Heart left ventricle (tissue), 16 donors: ENCODE data around the gene ADCY10. TPM values are rescaled to one million over a fixed set of nuclear protein-coding genes. Genes with fewer than 3 reads are reported as not detected.
"Not testable (repeated sequence)": the region's sequence is repeated elsewhere in the genome, so short reads cannot be mapped to it uniquely, and the experiment has no call there.

Source experiments
- ATAC-seq, 4 donors: fragments of 200-7000 bp; cut with Tn5 transposase; one replicate each; pipeline ENCODE4 v1.9.1; 2020 to 2022; ENCODE audit warnings: moderate library complexity in 4 of 4, mild to moderate bottlenecking in 3 of 4, moderate number of reproducible peaks in 1 of 4
- DNase-seq, 5 donors: peaks; one replicate each; pipeline ENCODE4 v3.0.0-alpha.2; 2020
- H3K27ac ChIP-seq, 12 donors: fragments of 200-600 bp; sonication (generic) in 4 of 12; one replicate each; pipeline versions ENCODE4 v1.5.0 to v1.8.0; 2016 to 2022; ENCODE audit warnings: mild to moderate bottlenecking in 2 of 12
- H3K27me3 ChIP-seq, 9 donors: fragments of 200-600 bp; sonication (generic) in 2 of 9; one replicate each; pipeline versions ENCODE4 v1.5.1 to v1.8.0; 2016 to 2022; ENCODE audit warnings: mild to moderate bottlenecking in 3 of 9
- H3K36me3 ChIP-seq, 9 donors: fragments of 200-600 bp; sonication (generic) in 2 of 9; one replicate each; pipeline versions ENCODE4 v1.5.0 to v1.8.0; 2018 to 2022; ENCODE audit warnings: mild to moderate bottlenecking in 2 of 9
- H3K4me1 ChIP-seq, 12 donors: fragments of 200-600 bp; sonication (generic) in 4 of 12; one replicate each; pipeline versions ENCODE4 v1.5.0 to v1.8.0; 2016 to 2022; ENCODE audit warnings: mild to moderate bottlenecking in 3 of 12
- H3K4me3 ChIP-seq, 12 donors: fragments of 200-600 bp; sonication (generic) in 4 of 12; one replicate each; pipeline versions ENCODE4 v1.5.0 to v1.8.0; 2017 to 2022; ENCODE audit warnings: mild to moderate bottlenecking in 9 of 12, moderate library complexity in 4 of 12
- H3K9me3 ChIP-seq, 12 donors: fragments of 200-600 bp; sonication (generic) in 4 of 12; one replicate each; pipeline versions ENCODE4 v1.5.0 to v1.8.0; 2016 to 2022; ENCODE audit warnings: mild to moderate bottlenecking in 1 of 12
- CTCF ChIP-seq, 12 donors: fragments of 200-600 bp; sonication (generic) in 4 of 12; IDR thresholded peaks; one replicate each; pipeline versions ENCODE4 v1.5.0 to v1.8.0; 2018 to 2022; ENCODE audit warnings: antibody characterized with exemption in 12 of 12, mild to moderate bottlenecking in 5 of 12
- POLR2A ChIP-seq, 2 donors: fragments of 450-650 bp; IDR thresholded peaks; one replicate each; pipeline ENCODE4 v1.6.1; 2017; ENCODE audit warnings: antibody characterized with exemption in 2 of 2, mild to moderate bottlenecking in 2 of 2, moderate library complexity in 2 of 2
- WGBS, 4 donors: extraction: QIAGEN DNeasy Blood & Tissue Kit in 2 of 4; methylation state at CpG; one replicate each; pipeline versions ENCODE4 v1.1.5 to v1.1.7; 2013 to 2018; 5-methylcytosine and 5-hydroxymethylcytosine counted together
- intact Hi-C, 10 donors: fragments of 100-400 bp; cut with DNase I; formaldehyde crosslinking; loops; one replicate each; pipeline versions ENCODE4 v1.11.1 to v1.14.2; 2022
- polyA plus RNA-seq, 2 donors: library from polyadenylated mRNA; stranded (reverse); fragments of 200-250 nt; gene quantifications; one replicate each; pipeline ENCODE4 v1.2.3, GENCODE V29; 2013
- total RNA-seq, 9 donors: library from RNA; depleted of rRNA in 2 of 9; stranded (reverse); fragments of >200 nt in 2 of 9; fragmentation: NEBNext Ultra II Directional in 3 of 9; extraction: Animal tissue kit (Norgen Biotek cat#: 25700) in 3 of 9; gene quantifications; one replicate each; pipeline versions ENCODE4 v1.1.0 to v1.2.4, GENCODE V29; 2016 to 2023
- donor health status: ischemic (EF 13 %, LVEDD 7.1; RV severe dilation, severe dysfunction).
- donor health status: healthy with polysubstance abuse.
- donor health status: DM: no; HTN: yes; CAD: no.
- donor health status: DM: no; HTN: no; CAD: no.
- donor health status: ischemic (EF 25% LVEDD 6.9; RV normal size, moderate dysfunction).
- donor health status: ischemic (EF 25% LVEDD 5.7; RV mildly dilated, moderate dysfunction).
- donor health status: healthy.
- donor health status: DM: yes; HTN: yes; CAD: no.
- donor health status: ischemic (EF 35%, LVEDD 5.7; RV mildly dilated, moderate dysfunction).
- donor health status: nonischemic (EF 11% LVEDD 7.7; RV severe dilation, severe dysfunction).
- donor health status: DM: yes; HTN: yes; CAD: no.
- donor health status: PGD.
- donor health status: ischemic (EF 29% LVEDD 5.4; RV normal size, mild dysfunction).
- donor health status: nonischemic (EF 23%, LVEDD 6.1; RV moderate dilation, normal function).

ADCY10 gene
- total and polyA plus RNA-seq, 11 donors = 0.07 to 0.83 (median 0.32) TPM; not detected in 1

- H3K36me3 ChIP-seq = no peaks in the 10 kb centered on the region
- TF ChIP-seq CTCF (IDR thresholded peaks at IDR 0.05) = no peak
- TF ChIP-seq POLR2A (IDR thresholded peaks at IDR 0.05) = no peak
- WGBS, 4 donors = 84 to 95% (median 88%) methylated on average over 1 of the region's 1 CpG
- H3K27me3 ChIP-seq = no peaks in the 10 kb centered on the region
- H3K27ac ChIP-seq = no peak overlapping the region
- no peak overlapping the region for H3K4me3 ChIP-seq
- H3K4me1 ChIP-seq = peaks cover 0 to 11% (median 0%) of the 10 kb centered on the region in 12 donors
- ATAC-seq (no peak), DNase-seq (no peak)
- H3K9me3 ChIP-seq = no peaks in the 10 kb centered on the region
- intact Hi-C loops = no loop called here
Measured at GRCh38 chr1:167879508-167879907, 34.4 kb downstream of the ADCY10 start.

- no peaks in the 10 kb centered on the region for H3K36me3 ChIP-seq
- H3K4me1 ChIP-seq = peaks cover 0 to 11% (median 0%) of the 10 kb centered on the region in 12 donors
- no peak overlapping the region for H3K4me3 ChIP-seq
- no peak overlapping the region for H3K27ac ChIP-seq
- no peaks in the 10 kb centered on the region for H3K27me3 ChIP-seq
- ATAC-seq (no peak), DNase-seq (no peak)
- WGBS, 4 donors = 94 to 97% (median 97%) methylated on average over 7 of the region's 7 CpGs
- TF ChIP-seq CTCF (IDR thresholded peaks at IDR 0.05) (no peak), POLR2A (IDR thresholded peaks at IDR 0.05) (no peak)
- H3K9me3 ChIP-seq = no peaks in the 10 kb centered on the region
- intact Hi-C loops = no loop called here
Measured at GRCh38 chr1:167878372-167879160, 35.4 kb downstream of the ADCY10 start.

- WGBS, 4 donors = 93 to 98% (median 96%) methylated on average over 3 of the region's 3 CpGs
- intact Hi-C loops = no loop called here
- H3K9me3 ChIP-seq = no peaks in the 10 kb centered on the region
- DNase-seq (no peak), ATAC-seq (no peak)
- peaks cover 0 to 11% (median 0%) of the 10 kb centered on the region in 12 donors for H3K4me1 ChIP-seq
- H3K27ac ChIP-seq = no peak overlapping the region
- H3K27me3 ChIP-seq = no peaks in the 10 kb centered on the region
- H3K4me3 ChIP-seq = no peak overlapping the region
- H3K36me3 ChIP-seq = no peaks in the 10 kb centered on the region
- TF ChIP-seq CTCF (IDR thresholded peaks at IDR 0.05) (no peak), POLR2A (IDR thresholded peaks at IDR 0.05) (no peak)
Measured at GRCh38 chr1:167876597-167877175, 37.2 kb downstream of the ADCY10 start.

- H3K36me3 ChIP-seq = no peaks in the 10 kb centered on the region
- H3K4me1 ChIP-seq = no peaks in the 10 kb centered on the region
- H3K27me3 ChIP-seq = no peaks in the 10 kb centered on the region
- no peaks in the 10 kb centered on the region for H3K9me3 ChIP-seq
- no peak for ATAC-seq
- no peak for DNase-seq
- H3K27ac ChIP-seq = no peak overlapping the region
- no peak for TF ChIP-seq CTCF (IDR thresholded peaks at IDR 0.05)
- TF ChIP-seq POLR2A (IDR thresholded peaks at IDR 0.05) = no peak
- intact Hi-C loops = no loop called here
- H3K4me3 ChIP-seq = no peak overlapping the region
Measured at GRCh38 chr1:167871331-167871730, 42.6 kb downstream of the ADCY10 start.

GRCh38 chr1:167869157-167870001 lies 44.6 kb downstream of the ADCY10 start:
- H3K27ac ChIP-seq, DNase-seq, H3K36me3 ChIP-seq, H3K4me3 ChIP-seq, ATAC-seq, H3K4me1 ChIP-seq, intact Hi-C loops, H3K27me3 ChIP-seq, H3K9me3 ChIP-seq: not testable (repeated sequence)
- 57 to 66% (median 60%) methylated on average over 16 of the region's 16 CpGs for WGBS, 4 donors

- H3K4me3 ChIP-seq, intact Hi-C loops, H3K4me1 ChIP-seq, H3K36me3 ChIP-seq, DNase-seq, H3K27me3 ChIP-seq, H3K9me3 ChIP-seq, ATAC-seq, H3K27ac ChIP-seq: not testable (repeated sequence)
- 61 to 90% (median 89%) methylated on average over 2 to 8 of the region's 8 CpGs for WGBS, 4 donors
Measured at GRCh38 chr1:167866739-167867414, 47.1 kb downstream of the ADCY10 start.
